Neural progenitor cell (in vitro differentiated cells): Measurements from ENCODE around the gene REELD1. TPM values are rescaled to one million over a fixed set of nuclear protein-coding genes. Genes with fewer than 3 reads are reported as not detected.

ENCODE experiments used
- DNase-seq: peaks from one replicate; pipeline ENCODE4 v3.0.0-alpha.2; 2016; ENCODE audit warnings: low spot score
- H2AFZ ChIP-seq: fragments of 200-600 bp; sonication (generic); replicated peaks from 2 replicates; pipeline ENCODE4 v1.6.1; 2016; ENCODE audit warnings: antibody characterized with exemption
- H3F3A ChIP-seq: fragments of 200-600 bp; sonication (generic); 2 replicates; pipeline ENCODE4 v1.6.1; 2016; ENCODE audit warnings: antibody characterized with exemption, low read depth
- H3K27ac ChIP-seq: fragments of 200-600 bp; sonication (generic); 2 replicates; pipeline ENCODE4 v1.5.1; 2016; ENCODE audit warnings: mild to moderate bottlenecking
- H3K27me3 ChIP-seq: fragments of 200-600 bp; sonication (generic); 2 replicates; pipeline ENCODE4 v1.6.1; 2016; ENCODE audit warnings: mild to moderate bottlenecking, moderate library complexity
- H3K36me3 ChIP-seq: fragments of 200-600 bp; sonication (generic); 2 replicates; pipeline ENCODE4 v1.5.1; 2016
- H3K4me1 ChIP-seq: fragments of 200-600 bp; sonication (generic); 2 replicates; pipeline ENCODE4 v1.6.1; 2016; ENCODE audit warnings: mixed run types
- H3K4me2 ChIP-seq: fragments of 200-600 bp; sonication (generic); 2 replicates; pipeline ENCODE4 v1.6.1; 2016
- H3K4me3 ChIP-seq: fragments of 200-600 bp; sonication (generic); 2 replicates; pipeline ENCODE4 v1.5.1; 2016
- H3K79me2 ChIP-seq: fragments of 200-600 bp; sonication (generic); 2 replicates; pipeline ENCODE4 v1.6.1; 2016; ENCODE audit warnings: low read depth
- H3K9ac ChIP-seq: fragments of 200-600 bp; sonication (generic); 2 replicates; pipeline ENCODE4 v1.6.1; 2016
- H3K9me3 ChIP-seq: fragments of 200-600 bp; sonication (generic); 2 replicates; pipeline ENCODE4 v1.5.1; 2016; ENCODE audit warnings: low read depth
- H4K20me1 ChIP-seq: fragments of 200-600 bp; sonication (generic); 2 replicates; pipeline ENCODE4 v1.6.1; 2016; ENCODE audit warnings: low read depth
- H3K27ac Mint-ChIP-seq: 3 replicates; pipeline ENCODE4 v1.8.0; 2021; ENCODE audit warnings: mixed read lengths
- H3K27me3 Mint-ChIP-seq: 2 replicates; pipeline ENCODE4 v1.8.0; 2022; ENCODE audit warnings: low read depth, mild to moderate bottlenecking, inconsistent platforms, moderate library complexity, mixed read lengths; ENCODE audit not compliant: insufficient read depth
- H3K36me3 Mint-ChIP-seq: 3 replicates; pipeline ENCODE4 v1.8.0; 2021; ENCODE audit warnings: mixed read lengths
- H3K4me1 Mint-ChIP-seq: 3 replicates; pipeline ENCODE4 v1.8.0; 2021; ENCODE audit warnings: mixed read lengths
- H3K4me3 Mint-ChIP-seq: 3 replicates; pipeline ENCODE4 v1.8.0; 2021; ENCODE audit warnings: mild to moderate bottlenecking, moderate library complexity, mixed read lengths
- H3K9me3 Mint-ChIP-seq: 3 replicates; pipeline ENCODE4 v1.8.0; 2020; ENCODE audit warnings: mixed read lengths
- EZH2 ChIP-seq: fragments of 200-600 bp; sonication (generic); IDR thresholded peaks from 2 replicates; pipeline ENCODE4 v1.6.1; 2017; ENCODE audit warnings: antibody characterized with exemption, mild to moderate bottlenecking, moderate library complexity
- EZH2phosphoT487 ChIP-seq: fragments of 200-600 bp; sonication (generic); IDR thresholded peaks from 2 replicates; pipeline ENCODE4 v1.6.1; 2017; ENCODE audit warnings: antibody characterized with exemption
- total RNA-seq: library from RNA; depleted of rRNA; stranded (reverse); fragments of >200 nt; gene quantifications from 2 replicates; pipeline ENCODE4 v1.2.3, GENCODE V29; 2015; ENCODE audit warnings: low replicate concordance
- TF ChIP-seq, protein P1 (sequence below): fragments of 200-600 bp; sonication (generic); IDR thresholded peaks from 2 replicates; pipeline ENCODE4 v1.5.1; 2017; ENCODE audit warnings: antibody characterized with exemption, mild to moderate bottlenecking

REELD1 gene
- 0.06 TPM in 1 of 2 replicates, not detected in the other for total RNA-seq

DNA sequence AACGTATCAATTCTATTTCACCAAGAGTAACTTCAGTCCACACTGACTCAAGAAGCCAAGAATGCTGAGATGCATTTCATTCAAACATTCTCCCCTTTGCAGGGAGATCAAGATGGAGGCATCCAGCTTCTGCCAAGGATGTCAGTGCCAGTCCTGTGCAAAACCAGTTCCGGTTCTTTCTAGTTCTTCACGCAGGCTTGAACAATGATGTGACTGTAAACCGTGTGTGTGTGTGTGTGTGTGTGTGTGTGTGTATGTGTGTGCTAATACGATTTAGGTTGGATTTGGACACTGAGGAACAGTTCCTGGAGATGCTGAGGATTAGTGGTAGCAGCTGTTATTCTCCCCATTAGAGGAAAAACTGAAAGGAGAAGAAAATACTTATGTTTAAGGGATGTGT is at the start of gene REELD1:
Gene REELD1 (plus strand): TSS at position 301 of the 400 bp plus-strand sequence. CDS start 2,415 bp downstream, outside the sequence.
- no peaks in the 10 kb centered on the region for H3K4me1 ChIP-seq
- no peak within 1 kb of the TSS for H2AFZ ChIP-seq

DNA sequence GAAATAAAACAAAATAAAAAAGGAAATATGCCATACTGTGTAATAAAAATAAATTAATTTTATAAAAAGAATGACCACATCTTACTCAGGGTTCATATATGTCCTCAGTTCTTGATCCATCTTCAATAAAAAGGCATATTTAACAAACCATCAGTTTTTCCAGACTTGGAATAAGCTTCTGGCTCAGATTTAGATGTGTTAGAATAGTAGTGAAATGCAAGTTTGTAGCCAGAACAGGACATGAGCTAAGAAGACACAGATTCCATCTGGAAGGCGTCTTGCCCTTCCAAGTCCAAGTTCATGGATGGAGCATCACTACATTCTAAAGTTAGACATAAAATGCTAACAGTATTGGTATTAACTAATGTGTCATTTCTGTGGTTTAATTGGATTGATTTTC is 49.1 kb upstream of the REELD1 start:
- Mint-ChIP-seq H3K36me3 (no peaks in the 10 kb centered on the region), H3K4me1 (no peaks in the 10 kb centered on the region), H3K27me3 (no peaks in the 10 kb centered on the region), H3K4me3 (no peak overlapping the region), H3K9me3 (peaks cover 3% of the 10 kb centered on the region), H3K27ac (no peak overlapping the region)
- no peak for TF ChIP-seq EZH2phosphoT487
- TF ChIP-seq, protein P1, sequence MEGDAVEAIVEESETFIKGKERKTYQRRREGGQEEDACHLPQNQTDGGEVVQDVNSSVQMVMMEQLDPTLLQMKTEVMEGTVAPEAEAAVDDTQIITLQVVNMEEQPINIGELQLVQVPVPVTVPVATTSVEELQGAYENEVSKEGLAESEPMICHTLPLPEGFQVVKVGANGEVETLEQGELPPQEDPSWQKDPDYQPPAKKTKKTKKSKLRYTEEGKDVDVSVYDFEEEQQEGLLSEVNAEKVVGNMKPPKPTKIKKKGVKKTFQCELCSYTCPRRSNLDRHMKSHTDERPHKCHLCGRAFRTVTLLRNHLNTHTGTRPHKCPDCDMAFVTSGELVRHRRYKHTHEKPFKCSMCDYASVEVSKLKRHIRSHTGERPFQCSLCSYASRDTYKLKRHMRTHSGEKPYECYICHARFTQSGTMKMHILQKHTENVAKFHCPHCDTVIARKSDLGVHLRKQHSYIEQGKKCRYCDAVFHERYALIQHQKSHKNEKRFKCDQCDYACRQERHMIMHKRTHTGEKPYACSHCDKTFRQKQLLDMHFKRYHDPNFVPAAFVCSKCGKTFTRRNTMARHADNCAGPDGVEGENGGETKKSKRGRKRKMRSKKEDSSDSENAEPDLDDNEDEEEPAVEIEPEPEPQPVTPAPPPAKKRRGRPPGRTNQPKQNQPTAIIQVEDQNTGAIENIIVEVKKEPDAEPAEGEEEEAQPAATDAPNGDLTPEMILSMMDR = no peak
- no peak for TF ChIP-seq EZH2
- no peaks in the 10 kb centered on the region for H3F3A ChIP-seq
- no peaks in the 10 kb centered on the region for H4K20me1 ChIP-seq
- no peaks in the 10 kb centered on the region for H3K9me3 ChIP-seq
- H3K27me3 ChIP-seq = no peaks in the 10 kb centered on the region
- DNase-seq = no peak
- H3K79me2 ChIP-seq = no peaks in the 10 kb centered on the region
- no peak overlapping the region for H3K4me3 ChIP-seq
- no peak overlapping the region for H3K4me2 ChIP-seq
- no peaks in the 10 kb centered on the region for H3K4me1 ChIP-seq
- no peak overlapping the region for H2AFZ ChIP-seq
- no peak overlapping the region for H3K9ac ChIP-seq
- H3K27ac ChIP-seq = no peak overlapping the region
- no peaks in the 10 kb centered on the region for H3K36me3 ChIP-seq

More for the DNA sequence above, at the start of gene REELD1:
- Mint-ChIP-seq H3K4me3 (no peak within 1 kb of the TSS), H3K4me1 (no peaks in the 10 kb centered on the region), H3K27ac (no peak within 1 kb of the TSS), H3K27me3 (no peaks in the 10 kb centered on the region), H3K9me3 (no peaks in the 10 kb centered on the region), H3K36me3 (no peaks in the 10 kb centered on the region)
- Histone ChIP-seq H3K4me2 (no peak within 1 kb of the TSS), H3K4me3 (no peak within 1 kb of the TSS), H3K79me2 (no peaks in the 10 kb centered on the region), H3K27ac (no peak within 1 kb of the TSS), H4K20me1 (no peaks in the 10 kb centered on the region), H3K36me3 (no peaks in the 10 kb centered on the region), H3K9ac (no peak within 1 kb of the TSS), H3K9me3 (no peaks in the 10 kb centered on the region), H3F3A (no peaks in the 10 kb centered on the region), H3K27me3 (no peaks in the 10 kb centered on the region)
- TF ChIP-seq EZH2phosphoT487 = no peak
- TF ChIP-seq EZH2 = no peak
- TF ChIP-seq, protein P1 = no peak
- DNase-seq = no peak

DNA sequence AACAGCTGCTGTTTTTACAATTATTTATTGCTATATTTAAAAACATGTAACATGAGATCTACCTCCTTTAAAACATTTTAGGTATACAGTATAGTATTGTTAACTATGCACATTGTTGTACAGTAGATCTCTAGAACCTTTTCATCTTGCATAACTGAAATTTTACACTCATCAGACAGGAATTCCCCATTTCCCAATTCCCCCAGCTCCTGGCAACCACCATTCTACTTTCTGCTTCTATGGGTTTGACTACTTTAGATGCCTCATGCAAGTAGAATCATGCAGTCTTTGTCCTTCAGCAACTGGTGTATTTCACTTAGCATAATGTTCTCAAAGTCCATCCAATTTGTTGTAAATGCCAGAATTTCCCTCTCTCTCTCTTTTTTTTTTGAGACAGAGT is 48.5 kb upstream of the REELD1 start:
- no peak overlapping the region for H3K27ac ChIP-seq
- Mint-ChIP-seq H3K4me1 (no peaks in the 10 kb centered on the region), H3K36me3 (no peaks in the 10 kb centered on the region), H3K27me3 (no peaks in the 10 kb centered on the region), H3K9me3 (peaks cover 2% of the 10 kb centered on the region), H3K27ac (no peak overlapping the region), H3K4me3 (no peak overlapping the region)
- no peaks in the 10 kb centered on the region for H3K4me1 ChIP-seq
- no peak overlapping the region for H3K4me3 ChIP-seq
- DNase-seq = no peak
- no peaks in the 10 kb centered on the region for H3K9me3 ChIP-seq
- no peaks in the 10 kb centered on the region for H3F3A ChIP-seq
- H3K9ac ChIP-seq = no peak overlapping the region
- H3K79me2 ChIP-seq = no peaks in the 10 kb centered on the region
- H2AFZ ChIP-seq = no peak overlapping the region
- no peaks in the 10 kb centered on the region for H3K36me3 ChIP-seq
- no peaks in the 10 kb centered on the region for H4K20me1 ChIP-seq
- H3K27me3 ChIP-seq = no peaks in the 10 kb centered on the region
- H3K4me2 ChIP-seq = no peak overlapping the region
- TF ChIP-seq, protein P1 = no peak
- no peak for TF ChIP-seq EZH2
- TF ChIP-seq EZH2phosphoT487 = no peak
